Hepatocyte (in vitro differentiated cells): Measurements from ENCODE around the gene CARMIL1.
A peak's percentile ranks its signal among the peaks of the same experiment; 100 is the strongest.

Source experiments
- CTCF ChIP-seq: fragments of 200-600 bp; sonication (generic); IDR thresholded peaks from 2 replicates; pipeline ENCODE4 v1.5.1; 2016; ENCODE audit warnings: antibody characterized with exemption, mild to moderate bottlenecking; ENCODE audit not compliant: poor library complexity
- EZH2phosphoT487 ChIP-seq: fragments of 200-600 bp; sonication (generic); IDR thresholded peaks from one replicate; pipeline ENCODE4 v1.6.1; 2018; ENCODE audit warnings: antibody characterized with exemption, mild to moderate bottlenecking, low read depth, moderate library complexity; ENCODE audit not compliant: unreplicated experiment, severe bottlenecking

GRCh38 chr6:25312703-25313102 is 33.5 kb downstream of the CARMIL1 start:
- peak; percentile 19 for TF ChIP-seq CTCF
- no peak for TF ChIP-seq EZH2phosphoT487
